ENCODE results near the gene GRM4.

Gene GRM4

GRCh38 chr6:34080357-34080756 is 65.5 kb downstream of the GRM4 start:
- no peaks in the 10 kb centered on the region for H3K9me3 Mint-ChIP-seq
- no peak overlapping the region for H3K27ac Mint-ChIP-seq
- no peaks in the 10 kb centered on the region for H3K36me3 Mint-ChIP-seq (ENCODE audit: low read depth)
- no peaks in the 10 kb centered on the region for H3K4me1 Mint-ChIP-seq (ENCODE audit: low read depth)
- H3K27me3 Mint-ChIP-seq (ENCODE audit: low read depth) = no peaks in the 10 kb centered on the region
- no peak overlapping the region for H3K4me3 Mint-ChIP-seq

- H3K4me1 Mint-ChIP-seq (ENCODE audit: low read depth) = no peaks in the 10 kb centered on the region
- H3K9me3 Mint-ChIP-seq = no peaks in the 10 kb centered on the region
- H3K27ac Mint-ChIP-seq = no peak overlapping the region
- H3K4me3 Mint-ChIP-seq = no peak overlapping the region
- no peaks in the 10 kb centered on the region for H3K27me3 Mint-ChIP-seq (ENCODE audit: low read depth)
- no peaks in the 10 kb centered on the region for H3K36me3 Mint-ChIP-seq (ENCODE audit: low read depth)
Measured at GRCh38 chr6:34079899-34080298, 66.0 kb downstream of the GRM4 start.

GRCh38 chr6:34075906-34076305 is 70.0 kb downstream of the GRM4 start:
- Mint-ChIP-seq H3K4me1 (ENCODE audit: low read depth) (no peaks in the 10 kb centered on the region), H3K36me3 (ENCODE audit: low read depth) (no peaks in the 10 kb centered on the region), H3K9me3 (no peaks in the 10 kb centered on the region)

GRCh38 chr6:34074064-34074742 is 71.7 kb downstream of the GRM4 start:
- Mint-ChIP-seq H3K27me3 (ENCODE audit: low read depth) (no peaks in the 10 kb centered on the region), H3K4me1 (ENCODE audit: low read depth) (no peaks in the 10 kb centered on the region), H3K27ac (no peak overlapping the region), H3K36me3 (ENCODE audit: low read depth) (no peaks in the 10 kb centered on the region), H3K9me3 (no peaks in the 10 kb centered on the region), H3K4me3 (no peak overlapping the region)

More at GRCh38 chr6:34075906-34076305, 70.0 kb downstream of the GRM4 start:
- H3K27ac Mint-ChIP-seq = no peak overlapping the region
- H3K27me3 Mint-ChIP-seq (ENCODE audit: low read depth) = no peaks in the 10 kb centered on the region
- no peak overlapping the region for H3K4me3 Mint-ChIP-seq

- no peaks in the 10 kb centered on the region for H3K36me3 Mint-ChIP-seq (ENCODE audit: low read depth)
- H3K4me1 Mint-ChIP-seq (ENCODE audit: low read depth) = no peaks in the 10 kb centered on the region
- no peak overlapping the region for H3K27ac Mint-ChIP-seq
- no peaks in the 10 kb centered on the region for H3K27me3 Mint-ChIP-seq (ENCODE audit: low read depth)
- no peaks in the 10 kb centered on the region for H3K9me3 Mint-ChIP-seq
- no peak overlapping the region for H3K4me3 Mint-ChIP-seq
Measured at GRCh38 chr6:34073540-34073939, 72.3 kb downstream of the GRM4 start.

GRCh38 chr6:34072727-34073126 is 73.2 kb downstream of the GRM4 start:
- H3K9me3 Mint-ChIP-seq = no peaks in the 10 kb centered on the region
- H3K4me1 Mint-ChIP-seq (ENCODE audit: low read depth) = no peaks in the 10 kb centered on the region
- no peak overlapping the region for H3K4me3 Mint-ChIP-seq
- no peak overlapping the region for H3K27ac Mint-ChIP-seq
- H3K27me3 Mint-ChIP-seq (ENCODE audit: low read depth) = no peaks in the 10 kb centered on the region
- no peaks in the 10 kb centered on the region for H3K36me3 Mint-ChIP-seq (ENCODE audit: low read depth)

GRCh38 chr6:34071884-34072379 is 74.0 kb downstream of the GRM4 start:
- H3K4me1 Mint-ChIP-seq (ENCODE audit: low read depth) = no peaks in the 10 kb centered on the region
- no peaks in the 10 kb centered on the region for H3K36me3 Mint-ChIP-seq (ENCODE audit: low read depth)
- H3K27ac Mint-ChIP-seq = no peak overlapping the region
- no peaks in the 10 kb centered on the region for H3K9me3 Mint-ChIP-seq
- no peak overlapping the region for H3K4me3 Mint-ChIP-seq
- H3K27me3 Mint-ChIP-seq (ENCODE audit: low read depth) = no peaks in the 10 kb centered on the region

- H3K4me1 Mint-ChIP-seq (ENCODE audit: low read depth) = no peaks in the 10 kb centered on the region
- no peak overlapping the region for H3K4me3 Mint-ChIP-seq
- H3K27ac Mint-ChIP-seq = no peak overlapping the region
- H3K9me3 Mint-ChIP-seq = no peaks in the 10 kb centered on the region
- H3K27me3 Mint-ChIP-seq (ENCODE audit: low read depth) = no peaks in the 10 kb centered on the region
- H3K36me3 Mint-ChIP-seq (ENCODE audit: low read depth) = no peaks in the 10 kb centered on the region
Measured at GRCh38 chr6:34071136-34071883, 74.6 kb downstream of the GRM4 start.

GRCh38 chr6:34070315-34071135 is 75.4 kb downstream of the GRM4 start:
- no peak overlapping the region for H3K27ac Mint-ChIP-seq
- H3K27me3 Mint-ChIP-seq (ENCODE audit: low read depth) = no peaks in the 10 kb centered on the region
- no peaks in the 10 kb centered on the region for H3K4me1 Mint-ChIP-seq (ENCODE audit: low read depth)
- no peaks in the 10 kb centered on the region for H3K9me3 Mint-ChIP-seq
- no peak overlapping the region for H3K4me3 Mint-ChIP-seq
- H3K36me3 Mint-ChIP-seq (ENCODE audit: low read depth) = no peaks in the 10 kb centered on the region

GRCh38 chr6:34068462-34069044 is 77.3 kb downstream of the GRM4 start:
- H3K27me3 Mint-ChIP-seq (ENCODE audit: low read depth) = no peaks in the 10 kb centered on the region
- no peak overlapping the region for H3K27ac Mint-ChIP-seq
- H3K9me3 Mint-ChIP-seq = no peaks in the 10 kb centered on the region
- no peaks in the 10 kb centered on the region for H3K4me1 Mint-ChIP-seq (ENCODE audit: low read depth)
- H3K36me3 Mint-ChIP-seq (ENCODE audit: low read depth) = no peaks in the 10 kb centered on the region
- H3K4me3 Mint-ChIP-seq = no peak overlapping the region

GRCh38 chr6:34067814-34068213 is 78.1 kb downstream of the GRM4 start:
- Mint-ChIP-seq H3K4me1 (ENCODE audit: low read depth) (no peaks in the 10 kb centered on the region), H3K27ac (no peak overlapping the region), H3K36me3 (ENCODE audit: low read depth) (no peaks in the 10 kb centered on the region)

GRCh38 chr6:34066772-34067770 is 78.8 kb downstream of the GRM4 start:
- Mint-ChIP-seq H3K4me1 (ENCODE audit: low read depth) (no peaks in the 10 kb centered on the region), H3K27me3 (ENCODE audit: low read depth) (no peaks in the 10 kb centered on the region), H3K4me3 (no peak overlapping the region), H3K9me3 (no peaks in the 10 kb centered on the region), H3K27ac (no peak overlapping the region), H3K36me3 (ENCODE audit: low read depth) (no peaks in the 10 kb centered on the region)

More at GRCh38 chr6:34067814-34068213, 78.1 kb downstream of the GRM4 start:
- H3K27me3 Mint-ChIP-seq (ENCODE audit: low read depth) = no peaks in the 10 kb centered on the region
- no peaks in the 10 kb centered on the region for H3K9me3 Mint-ChIP-seq
- H3K4me3 Mint-ChIP-seq = no peak overlapping the region

- Mint-ChIP-seq H3K4me1 (ENCODE audit: low read depth) (no peaks in the 10 kb centered on the region), H3K27me3 (ENCODE audit: low read depth) (no peaks in the 10 kb centered on the region), H3K27ac (no peak overlapping the region), H3K9me3 (no peaks in the 10 kb centered on the region), H3K4me3 (no peak overlapping the region), H3K36me3 (ENCODE audit: low read depth) (no peaks in the 10 kb centered on the region)
Measured at GRCh38 chr6:34066218-34066571, 79.7 kb downstream of the GRM4 start.

Data from T-helper 1 cell treated with Interleukin-12 subunit alpha and Interleukin-12 subunit beta and Interleukin-4 antibody, amounts not matched to agents 30 μg/mL and 1 μg/mL, for 36 hours (primary cell).